Retinal pigment epithelial cell (primary cell): ENCODE data around the gene UBAP1.
A peak's percentile ranks its signal among the peaks of the same experiment; 100 is the strongest.
"Not testable (repeated sequence)": the region's sequence is repeated elsewhere in the genome, so short reads cannot be mapped to it uniquely, and the experiment has no call there.

Experiments
- DNase-seq: peaks from one replicate; pipeline ENCODE4 v3.0.0-alpha.2; 2010; ENCODE audit warnings: low read depth
- H3K4me3 ChIP-seq: 2 replicates; pipeline ENCODE4 v1.5.1; 2011; ENCODE audit warnings: mild to moderate bottlenecking, low read length, control low read depth, moderate library complexity
- TF ChIP-seq, protein P1 (sequence below): conservative IDR thresholded peaks from 2 replicates; pipeline ENCODE4 v1.5.1; 2011; ENCODE audit warnings: low read depth, low read length, control low read depth, inconsistent platforms

UBAP1 gene

GRCh38 chr9:34246453-34246852 is 67.6 kb downstream of the UBAP1 start:
- DNase-seq = no peak
- H3K4me3 ChIP-seq = no peak overlapping the region
- TF ChIP-seq, protein P1, sequence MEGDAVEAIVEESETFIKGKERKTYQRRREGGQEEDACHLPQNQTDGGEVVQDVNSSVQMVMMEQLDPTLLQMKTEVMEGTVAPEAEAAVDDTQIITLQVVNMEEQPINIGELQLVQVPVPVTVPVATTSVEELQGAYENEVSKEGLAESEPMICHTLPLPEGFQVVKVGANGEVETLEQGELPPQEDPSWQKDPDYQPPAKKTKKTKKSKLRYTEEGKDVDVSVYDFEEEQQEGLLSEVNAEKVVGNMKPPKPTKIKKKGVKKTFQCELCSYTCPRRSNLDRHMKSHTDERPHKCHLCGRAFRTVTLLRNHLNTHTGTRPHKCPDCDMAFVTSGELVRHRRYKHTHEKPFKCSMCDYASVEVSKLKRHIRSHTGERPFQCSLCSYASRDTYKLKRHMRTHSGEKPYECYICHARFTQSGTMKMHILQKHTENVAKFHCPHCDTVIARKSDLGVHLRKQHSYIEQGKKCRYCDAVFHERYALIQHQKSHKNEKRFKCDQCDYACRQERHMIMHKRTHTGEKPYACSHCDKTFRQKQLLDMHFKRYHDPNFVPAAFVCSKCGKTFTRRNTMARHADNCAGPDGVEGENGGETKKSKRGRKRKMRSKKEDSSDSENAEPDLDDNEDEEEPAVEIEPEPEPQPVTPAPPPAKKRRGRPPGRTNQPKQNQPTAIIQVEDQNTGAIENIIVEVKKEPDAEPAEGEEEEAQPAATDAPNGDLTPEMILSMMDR = no peak

DNA sequence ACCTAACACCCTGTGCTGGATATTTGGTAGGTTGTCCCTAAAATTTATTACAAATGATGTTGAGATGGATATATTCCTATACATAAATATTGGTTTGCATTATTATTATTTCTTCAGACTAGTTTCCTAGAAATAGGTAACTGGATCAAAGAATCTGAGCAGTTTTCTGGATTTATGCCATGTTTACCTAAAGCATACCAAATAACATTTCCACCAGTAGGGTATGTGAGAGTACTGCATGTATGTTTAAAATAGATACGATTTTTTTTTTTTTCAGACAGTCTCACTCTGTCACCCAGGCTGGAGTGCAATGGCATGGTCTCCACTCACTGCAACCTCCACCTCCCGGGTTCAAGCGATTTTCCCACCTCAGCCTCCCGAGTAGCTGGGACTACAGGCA is 68.9 kb downstream of the UBAP1 start:
- not testable (repeated sequence) for DNase-seq, H3K4me3 ChIP-seq

- no peak for DNase-seq
- TF ChIP-seq, protein P1 = no peak
- no peak overlapping the region for H3K4me3 ChIP-seq
These were observed 70.4 kb downstream of the UBAP1 start for GRCh38 chr9:34249274-34249673.

- no peak for DNase-seq
- no peak overlapping the region for H3K4me3 ChIP-seq
- TF ChIP-seq, protein P1 = no peak
These were observed 71.9 kb downstream of the UBAP1 start for GRCh38 chr9:34250721-34251120.

- DNase-seq = no peak
- H3K4me3 ChIP-seq = no peak overlapping the region
- TF ChIP-seq, protein P1 = no peak
These were observed 73.2 kb downstream of the UBAP1 start for GRCh38 chr9:34252016-34252415.

DNA sequence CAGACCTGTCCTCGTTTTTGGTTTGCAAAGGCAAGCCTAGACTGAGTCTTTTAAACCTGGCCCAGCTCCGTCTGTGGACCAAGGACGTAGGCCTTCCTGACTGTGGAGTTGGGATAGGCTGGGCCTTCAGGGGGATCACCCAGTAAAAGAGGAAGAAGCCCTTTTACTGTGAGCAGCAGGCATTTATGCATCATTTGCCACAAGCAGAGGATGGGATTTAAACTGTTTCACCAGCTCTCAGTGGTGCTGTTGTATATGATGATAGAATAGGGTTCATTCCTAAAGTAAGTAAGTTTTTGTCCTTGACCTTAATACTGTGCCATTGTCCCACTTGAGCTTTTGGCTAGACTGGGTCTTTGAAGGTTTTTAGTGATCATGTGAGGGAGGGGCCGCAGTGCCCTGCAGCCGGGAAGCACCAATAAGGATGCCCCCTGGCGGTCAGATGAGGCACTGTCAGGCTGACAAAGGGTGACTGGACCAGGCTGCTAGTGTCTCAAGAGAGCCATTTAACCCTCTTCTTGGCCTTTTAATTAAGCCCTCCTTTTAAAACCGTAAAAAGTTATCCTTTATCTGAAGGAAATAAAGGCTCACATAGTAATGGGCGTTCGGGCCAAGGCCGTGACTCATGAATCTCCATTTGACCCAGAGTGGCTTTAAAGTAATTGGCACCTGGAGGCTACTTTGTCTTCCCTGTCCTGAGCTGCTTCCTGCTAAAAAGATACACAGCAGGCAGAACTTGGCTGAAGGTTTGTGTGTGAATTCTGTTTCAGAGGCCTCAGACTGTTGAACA is 74.0 kb downstream of the UBAP1 start:
- DNase-seq = no peak
- H3K4me3 ChIP-seq = no peak overlapping the region
- TF ChIP-seq, protein P1 = peak; percentile 93

- no peak overlapping the region for H3K4me3 ChIP-seq
- DNase-seq = no peak
These were observed 74.6 kb downstream of the UBAP1 start for GRCh38 chr9:34253460-34253837.

More at GRCh38 chr9:34253460-34253837, 74.6 kb downstream of the UBAP1 start:
- TF ChIP-seq, protein P1 = peak; percentile 53
